ENCODE measurements around the gene PSMD2.
"Not testable (repeated sequence)": the region's sequence is repeated elsewhere in the genome, so short reads cannot be mapped to it uniquely, and the experiment has no call there.

Gene PSMD2

GRCh38 chr3:184339001-184339400 is 40.0 kb downstream of the PSMD2 start:
- DNase-seq (ENCODE audit: low read depth in 2 of 2): no peak

GRCh38 chr3:184339451-184340135 is 40.6 kb downstream of the PSMD2 start:
- not testable (repeated sequence) for DNase-seq (ENCODE audit: low read depth in 2 of 2)

- DNase-seq (ENCODE audit: low read depth in 2 of 2): no peak
Observed at GRCh38 chr3:184341925-184342324, 42.9 kb downstream of the PSMD2 start.

GRCh38 chr3:184343200-184343876 is 44.3 kb downstream of the PSMD2 start:
- DNase-seq (ENCODE audit: low read depth in 2 of 2): no peak

GRCh38 chr3:184344579-184345316 is 45.7 kb downstream of the PSMD2 start:
- no peak for DNase-seq (ENCODE audit: low read depth in 2 of 2)

GRCh38 chr3:184345317-184346144 is 46.5 kb downstream of the PSMD2 start:
- no peak for DNase-seq (ENCODE audit: low read depth in 2 of 2)

- no peak for DNase-seq (ENCODE audit: low read depth in 2 of 2)
Observed at GRCh38 chr3:184346480-184347190, 47.6 kb downstream of the PSMD2 start.

GRCh38 chr3:184347321-184348056 is 48.4 kb downstream of the PSMD2 start:
- DNase-seq (ENCODE audit: low read depth in 2 of 2): no peak

- no peak for DNase-seq (ENCODE audit: low read depth in 2 of 2)
Observed at GRCh38 chr3:184348057-184348382, 49.0 kb downstream of the PSMD2 start.

- no peak for DNase-seq (ENCODE audit: low read depth in 2 of 2)
Observed at GRCh38 chr3:184349563-184350470, 50.8 kb downstream of the PSMD2 start.

GRCh38 chr3:184350618-184351017 is 51.6 kb downstream of the PSMD2 start:
- DNase-seq (ENCODE audit: low read depth in 2 of 2): no peak

- DNase-seq (ENCODE audit: low read depth in 2 of 2): no peak
Observed at GRCh38 chr3:184351511-184352148, 52.6 kb downstream of the PSMD2 start.

- no peak for DNase-seq (ENCODE audit: low read depth in 2 of 2)
Observed at GRCh38 chr3:184352149-184352785, 53.2 kb downstream of the PSMD2 start.

GRCh38 chr3:184352897-184353545 is 54.0 kb downstream of the PSMD2 start:
- DNase-seq (ENCODE audit: low read depth in 2 of 2): no peak

- DNase-seq (ENCODE audit: low read depth in 2 of 2): no peak
Observed at GRCh38 chr3:184353546-184353941, 54.5 kb downstream of the PSMD2 start.

- DNase-seq (ENCODE audit: low read depth in 2 of 2): peak; percentile 50 to 57
Observed at GRCh38 chr3:184354121-184354728, 55.2 kb downstream of the PSMD2 start.

- no peak for DNase-seq (ENCODE audit: low read depth in 2 of 2)
Observed at GRCh38 chr3:184354754-184355153, 55.7 kb downstream of the PSMD2 start.

Measured in stimulated activated CD8-positive, alpha-beta memory T cell treated with anti-CD3 and anti-CD28 coated beads, Interleukin-2, amount 100 ng/mL, for 48 hours (primary cell).